GM21390 (cell line): ENCODE data around the gene AAK1.
"Not testable (repeated sequence)": the region's sequence is repeated elsewhere in the genome, so short reads cannot be mapped to it uniquely, and the experiment has no call there.

Experiments
- ATAC-seq: cut with Tn5 transposase; IDR thresholded peaks from one replicate; pipeline ENCODE4 v1.9.1; 2021; ENCODE audit not compliant: unreplicated experiment

Gene AAK1

GRCh38 chr2:69576880-69577279 is 66.7 kb downstream of the AAK1 start:
- no peak for ATAC-seq

- no peak for ATAC-seq
Observed at GRCh38 chr2:69575926-69576325, 67.6 kb downstream of the AAK1 start.

GRCh38 chr2:69575371-69575770 is 68.2 kb downstream of the AAK1 start:
- not testable (repeated sequence) for ATAC-seq

- ATAC-seq: no peak
Observed at GRCh38 chr2:69572641-69573040, 70.9 kb downstream of the AAK1 start.

- no peak for ATAC-seq
Observed at GRCh38 chr2:69571189-69571588, 72.3 kb downstream of the AAK1 start.

GRCh38 chr2:69570474-69570873 is 73.1 kb downstream of the AAK1 start:
- no peak for ATAC-seq

- no peak for ATAC-seq
Observed at GRCh38 chr2:69567909-69568300, 75.6 kb downstream of the AAK1 start.

- ATAC-seq: no peak
Observed at GRCh38 chr2:69567157-69567908, 76.2 kb downstream of the AAK1 start.

- ATAC-seq: no peak
Observed at GRCh38 chr2:69566669-69567068, 76.9 kb downstream of the AAK1 start.

- ATAC-seq: peak; percentile 63
Observed at GRCh38 chr2:69565431-69565839, 78.1 kb downstream of the AAK1 start.

- ATAC-seq: no peak
Observed at GRCh38 chr2:69564604-69565003, 78.9 kb downstream of the AAK1 start.

GRCh38 chr2:69563021-69563420 is 80.5 kb downstream of the AAK1 start:
- ATAC-seq: no peak

GRCh38 chr2:69561101-69561500 is 82.4 kb downstream of the AAK1 start:
- ATAC-seq: no peak

GRCh38 chr2:69560147-69560482 is 83.4 kb downstream of the AAK1 start:
- no peak for ATAC-seq

GRCh38 chr2:69559442-69560146 is 83.9 kb downstream of the AAK1 start:
- peak; percentile 62 for ATAC-seq

- no peak for ATAC-seq
Observed at GRCh38 chr2:69556008-69556407, 87.5 kb downstream of the AAK1 start.

GRCh38 chr2:69554981-69555380 is 88.6 kb downstream of the AAK1 start:
- ATAC-seq: no peak

- no peak for ATAC-seq
Observed at GRCh38 chr2:69554568-69554967, 89.0 kb downstream of the AAK1 start.

- ATAC-seq: no peak
Observed at GRCh38 chr2:69553991-69554390, 89.5 kb downstream of the AAK1 start.

- not testable (repeated sequence) for ATAC-seq
Observed at GRCh38 chr2:69550511-69550910, 93.0 kb downstream of the AAK1 start.

GRCh38 chr2:69549421-69549820 is 94.1 kb downstream of the AAK1 start:
- ATAC-seq: no peak

GRCh38 chr2:69547984-69548715 is 95.4 kb downstream of the AAK1 start:
- no peak for ATAC-seq
